ENCODE data around the gene KRIT1. TPM values are rescaled to one million over a fixed set of nuclear protein-coding genes. Genes with fewer than 3 reads are reported as not detected.

Gene KRIT1
- 39.2 TPM for total RNA-seq (ENCODE audit: unreplicated experiment)
- long read RNA-seq, partial matches to known transcripts, result 1 of 4 reads
- long read RNA-seq, other reads (novel, unspliced or antisense), result 2 of 4 reads

DNA sequence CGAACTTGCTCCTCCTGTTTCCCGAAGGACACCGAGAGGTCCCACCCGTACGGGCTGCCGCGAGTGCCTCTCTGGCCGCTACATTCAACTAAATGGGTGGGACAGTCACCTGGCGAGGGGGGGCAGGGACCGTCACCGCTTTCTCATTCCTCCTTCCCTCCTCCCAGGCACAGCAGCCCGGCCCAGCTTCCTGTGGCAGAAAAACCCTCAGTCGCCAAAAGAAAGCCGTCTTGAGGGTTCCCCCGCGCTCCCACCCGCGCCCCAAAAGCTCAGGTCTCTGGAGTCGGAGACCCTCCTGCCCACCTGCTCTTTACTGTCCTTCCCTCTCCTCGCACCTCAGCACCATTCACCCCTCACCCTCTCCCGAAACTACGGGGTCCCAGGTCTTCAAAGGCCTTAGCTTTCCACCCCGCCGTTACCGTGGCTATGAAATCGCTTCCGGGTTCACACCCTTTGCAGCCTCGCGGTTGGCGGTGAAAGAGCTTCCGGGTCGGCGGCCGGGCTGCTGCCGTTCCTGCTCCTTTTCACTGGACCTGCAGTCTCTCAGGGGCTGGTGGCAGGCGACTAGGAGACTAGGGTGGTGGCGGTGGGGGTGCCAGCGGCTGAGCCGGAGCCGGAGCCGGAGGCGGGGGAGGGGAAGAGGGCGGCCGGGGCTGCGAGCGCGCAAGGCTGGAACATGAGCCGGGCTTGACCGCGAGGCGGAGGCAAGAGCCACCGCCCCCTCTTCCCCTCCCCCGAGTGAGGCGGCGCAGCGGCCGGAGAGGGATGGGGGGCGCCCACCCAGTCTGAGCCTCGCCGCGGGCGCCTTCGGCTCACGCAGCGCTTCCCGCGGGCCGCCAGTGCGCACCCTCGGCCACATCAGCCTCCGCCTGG lies at the start of gene KRIT1, which contains the start of gene ANKIB1:
Gene KRIT1, minus strand, starts transcription at position 428 of the 873 bp plus-strand sequence. CDS start 3,779 bp downstream, outside the sequence.
Gene ANKIB1, plus strand, starts transcription at position 488 of the 873 bp plus-strand sequence. CDS start 49,005 bp downstream, outside the sequence.
- H3K4me1 Mint-ChIP-seq (ENCODE audit: unreplicated experiment), result peaks cover 32% of the 10 kb centered on the region
- peaks cover 6% of the 10 kb centered on the region for H3K36me3 Mint-ChIP-seq (ENCODE audit: low read depth, unreplicated experiment)
- peak; percentile 79 for DNase-seq (ENCODE audit: low spot score)
- peak within 1 kb of the TSS; percentile 98 for H3K27ac Mint-ChIP-seq (ENCODE audit: unreplicated experiment)
- H3K27me3 Mint-ChIP-seq (ENCODE audit: unreplicated experiment), result peaks cover 10% of the 10 kb centered on the region
- no peaks in the 10 kb centered on the region for H3K9me3 Mint-ChIP-seq (ENCODE audit: unreplicated experiment)
- peak within 1 kb of the TSS; percentile 100 for H3K4me3 Mint-ChIP-seq (ENCODE audit: unreplicated experiment)
- TF ChIP-seq, protein P1, sequence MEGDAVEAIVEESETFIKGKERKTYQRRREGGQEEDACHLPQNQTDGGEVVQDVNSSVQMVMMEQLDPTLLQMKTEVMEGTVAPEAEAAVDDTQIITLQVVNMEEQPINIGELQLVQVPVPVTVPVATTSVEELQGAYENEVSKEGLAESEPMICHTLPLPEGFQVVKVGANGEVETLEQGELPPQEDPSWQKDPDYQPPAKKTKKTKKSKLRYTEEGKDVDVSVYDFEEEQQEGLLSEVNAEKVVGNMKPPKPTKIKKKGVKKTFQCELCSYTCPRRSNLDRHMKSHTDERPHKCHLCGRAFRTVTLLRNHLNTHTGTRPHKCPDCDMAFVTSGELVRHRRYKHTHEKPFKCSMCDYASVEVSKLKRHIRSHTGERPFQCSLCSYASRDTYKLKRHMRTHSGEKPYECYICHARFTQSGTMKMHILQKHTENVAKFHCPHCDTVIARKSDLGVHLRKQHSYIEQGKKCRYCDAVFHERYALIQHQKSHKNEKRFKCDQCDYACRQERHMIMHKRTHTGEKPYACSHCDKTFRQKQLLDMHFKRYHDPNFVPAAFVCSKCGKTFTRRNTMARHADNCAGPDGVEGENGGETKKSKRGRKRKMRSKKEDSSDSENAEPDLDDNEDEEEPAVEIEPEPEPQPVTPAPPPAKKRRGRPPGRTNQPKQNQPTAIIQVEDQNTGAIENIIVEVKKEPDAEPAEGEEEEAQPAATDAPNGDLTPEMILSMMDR (IDR thresholded peaks at IDR 0.05; ENCODE audit: unreplicated experiment), result no peak

DNA sequence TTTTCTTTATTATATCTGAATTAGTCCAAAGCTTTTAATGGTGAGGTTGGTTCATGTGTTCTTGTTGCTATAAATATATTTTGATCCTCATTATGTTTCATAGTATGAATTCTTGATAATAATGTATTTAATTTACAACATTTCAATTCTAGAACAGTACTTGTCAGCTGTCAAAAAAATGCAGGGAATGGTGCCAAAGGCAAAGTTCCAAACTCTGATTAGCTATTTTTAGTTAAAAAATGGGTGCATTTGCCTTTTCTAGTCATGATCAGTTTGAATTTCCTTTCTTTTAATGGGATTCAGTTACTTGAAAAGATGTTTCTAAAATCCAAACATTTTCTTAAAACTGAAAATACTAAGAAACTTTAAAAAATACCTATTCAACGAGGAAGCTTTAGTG lies 49.7 kb upstream of the KRIT1 start:
- Mint-ChIP-seq H3K4me1 (ENCODE audit: unreplicated experiment) (no peaks in the 10 kb centered on the region), H3K27me3 (ENCODE audit: unreplicated experiment) (no peaks in the 10 kb centered on the region), H3K4me3 (ENCODE audit: unreplicated experiment) (no peak overlapping the region), H3K27ac (ENCODE audit: unreplicated experiment) (no peak overlapping the region), H3K9me3 (ENCODE audit: unreplicated experiment) (no peaks in the 10 kb centered on the region), H3K36me3 (ENCODE audit: low read depth, unreplicated experiment) (no peaks in the 10 kb centered on the region)
- no peak for DNase-seq (ENCODE audit: low spot score)
- TF ChIP-seq, protein P1 (IDR thresholded peaks at IDR 0.05; ENCODE audit: unreplicated experiment), result no peak

DNA sequence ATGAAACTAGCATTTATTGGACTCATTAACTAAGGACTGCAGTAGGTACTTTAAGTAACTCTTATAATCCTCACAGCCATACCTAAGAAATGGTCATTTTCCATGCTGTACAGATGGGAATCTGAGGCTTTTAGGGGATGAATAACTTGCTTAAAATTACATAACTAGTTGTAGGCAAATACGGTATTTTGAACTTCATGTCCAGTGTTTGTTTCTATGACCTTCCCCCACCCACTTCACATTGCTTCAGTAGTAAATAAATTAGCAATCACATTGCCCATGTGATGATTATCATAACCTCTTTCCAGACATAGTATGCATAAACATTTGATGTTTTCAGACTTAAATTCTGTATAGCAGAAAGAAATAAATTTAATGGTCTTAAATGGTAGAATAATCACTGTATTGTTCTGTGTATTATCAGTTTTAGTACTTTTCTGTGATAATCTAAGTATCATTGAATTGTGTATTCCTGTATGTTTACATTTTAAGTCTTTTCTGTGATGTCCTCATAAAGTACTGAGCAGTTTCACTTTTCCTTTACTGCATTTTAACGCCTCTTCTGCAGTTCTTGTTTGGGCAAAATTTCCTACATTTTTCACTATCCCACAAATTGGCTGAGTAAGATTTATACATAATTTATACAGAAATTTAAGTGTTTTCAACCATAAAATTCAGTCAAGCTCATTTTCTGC lies 48.3 kb upstream of the KRIT1 start:
- no peaks in the 10 kb centered on the region for H3K4me1 Mint-ChIP-seq (ENCODE audit: unreplicated experiment)
- H3K27ac Mint-ChIP-seq (ENCODE audit: unreplicated experiment), result no peak overlapping the region
- TF ChIP-seq, protein P1 (IDR thresholded peaks at IDR 0.05; ENCODE audit: unreplicated experiment), result no peak
- H3K36me3 Mint-ChIP-seq (ENCODE audit: low read depth, unreplicated experiment), result no peaks in the 10 kb centered on the region
- DNase-seq (ENCODE audit: low spot score), result no peak
- no peaks in the 10 kb centered on the region for H3K27me3 Mint-ChIP-seq (ENCODE audit: unreplicated experiment)
- H3K4me3 Mint-ChIP-seq (ENCODE audit: unreplicated experiment), result no peak overlapping the region
- H3K9me3 Mint-ChIP-seq (ENCODE audit: unreplicated experiment), result no peaks in the 10 kb centered on the region

DNA sequence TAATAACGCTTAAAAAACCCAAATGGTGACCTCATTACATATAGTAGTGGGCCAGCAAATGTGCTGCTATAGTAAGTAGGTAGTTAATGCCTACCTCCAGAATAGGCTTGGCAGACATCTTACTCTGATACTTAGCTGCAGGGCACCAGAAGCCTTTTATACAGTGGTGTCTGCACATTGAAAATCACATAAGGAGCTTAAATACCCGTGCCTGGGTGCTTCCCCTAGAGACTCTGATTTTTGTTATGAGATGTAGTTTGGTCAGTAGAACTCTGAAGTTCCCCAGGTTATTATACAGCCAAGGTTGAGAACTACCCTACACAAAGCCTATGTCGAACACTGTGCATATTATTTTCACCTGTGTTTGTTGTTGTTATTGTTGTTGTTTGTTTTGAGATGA lies 47.3 kb upstream of the KRIT1 start:
- no peak overlapping the region for H3K4me3 Mint-ChIP-seq (ENCODE audit: unreplicated experiment)
- H3K4me1 Mint-ChIP-seq (ENCODE audit: unreplicated experiment), result no peaks in the 10 kb centered on the region
- H3K9me3 Mint-ChIP-seq (ENCODE audit: unreplicated experiment), result no peaks in the 10 kb centered on the region
- no peaks in the 10 kb centered on the region for H3K36me3 Mint-ChIP-seq (ENCODE audit: low read depth, unreplicated experiment)
- TF ChIP-seq, protein P1 (IDR thresholded peaks at IDR 0.05; ENCODE audit: unreplicated experiment), result no peak
- no peaks in the 10 kb centered on the region for H3K27me3 Mint-ChIP-seq (ENCODE audit: unreplicated experiment)
- DNase-seq (ENCODE audit: low spot score), result no peak
- H3K27ac Mint-ChIP-seq (ENCODE audit: unreplicated experiment), result no peak overlapping the region
